Measurements from ENCODE around the gene TSPAN14.
"Not testable (repeated sequence)": the region's sequence is repeated elsewhere in the genome, so short reads cannot be mapped to it uniquely, and the experiment has no call there.

Gene TSPAN14

GRCh38 chr10:80412486-80412885 is 41.6 kb upstream of the TSPAN14 start:
- TF ChIP-seq CTCF (IDR thresholded peaks at IDR 0.05; ENCODE audit: borderline replicate concordance, control extremely low read depth, extremely low read depth, insufficient read depth, missing control alignments) = no peak
- in situ Hi-C loops (cut with MboI; ENCODE audit: low sequenced_read_pairs, unreplicated experiment) = no loop called here
- no peak for DNase-seq (ENCODE audit: low spot score)

DNA sequence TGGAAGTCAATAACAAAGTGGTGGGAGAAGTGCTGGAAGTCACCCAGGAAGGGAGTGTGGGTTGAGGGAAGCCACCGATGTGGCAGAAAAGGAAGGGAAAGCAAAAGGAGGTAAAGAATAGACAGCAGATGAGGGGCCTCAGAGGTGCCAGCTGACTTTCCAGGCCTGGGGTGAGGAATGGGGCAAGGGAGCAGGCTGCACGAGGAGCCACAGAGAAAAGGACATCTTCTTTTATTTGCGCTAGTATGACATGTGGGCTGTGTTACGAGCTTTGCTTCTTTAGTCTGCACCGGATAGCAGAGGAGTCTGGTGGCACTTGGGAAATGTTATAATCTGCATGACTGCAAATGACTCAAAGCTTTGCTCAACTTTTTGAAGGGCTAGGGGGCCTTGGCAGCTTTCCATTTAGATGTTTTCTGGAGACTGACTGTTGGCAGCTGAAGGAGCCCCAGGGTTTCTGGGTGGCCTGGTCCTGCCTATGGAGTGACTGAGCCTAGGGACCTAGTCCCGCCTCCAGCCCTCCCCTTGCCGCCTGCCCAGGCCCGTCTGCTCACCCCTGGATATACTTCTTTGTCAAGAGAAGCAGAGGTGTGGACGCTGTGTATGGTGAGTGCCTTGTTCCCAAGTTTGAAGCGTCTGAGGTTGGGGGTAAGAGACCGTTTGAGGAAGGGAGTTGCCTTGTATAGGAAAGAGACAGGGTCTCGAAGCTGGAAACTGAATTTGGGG is 40.7 kb upstream of the TSPAN14 start:
- in situ Hi-C loops (cut with MboI; ENCODE audit: low sequenced_read_pairs, unreplicated experiment) = no loop called here
- no peak for DNase-seq (ENCODE audit: low spot score)
- TF ChIP-seq CTCF (IDR thresholded peaks at IDR 0.05; ENCODE audit: borderline replicate concordance, control extremely low read depth, extremely low read depth, insufficient read depth, missing control alignments) = no peak

- no peak for DNase-seq (ENCODE audit: low spot score)
- in situ Hi-C loops (cut with MboI; ENCODE audit: low sequenced_read_pairs, unreplicated experiment) = no loop called here
- TF ChIP-seq CTCF (IDR thresholded peaks at IDR 0.05; ENCODE audit: borderline replicate concordance, control extremely low read depth, extremely low read depth, insufficient read depth, missing control alignments) = no peak
Measured at GRCh38 chr10:80414142-80414895, 39.8 kb upstream of the TSPAN14 start.

GRCh38 chr10:80415734-80416478 is 38.2 kb upstream of the TSPAN14 start:
- in situ Hi-C loops (cut with MboI; ENCODE audit: low sequenced_read_pairs, unreplicated experiment) = no loop called here
- DNase-seq (ENCODE audit: low spot score) = no peak
- no peak for TF ChIP-seq CTCF (IDR thresholded peaks at IDR 0.05; ENCODE audit: borderline replicate concordance, control extremely low read depth, extremely low read depth, insufficient read depth, missing control alignments)

GRCh38 chr10:80416479-80417098 is 37.5 kb upstream of the TSPAN14 start:
- in situ Hi-C loops (cut with MboI; ENCODE audit: low sequenced_read_pairs, unreplicated experiment) = no loop called here

GRCh38 chr10:80417256-80417655 is 36.9 kb upstream of the TSPAN14 start:
- in situ Hi-C loops (cut with MboI; ENCODE audit: low sequenced_read_pairs, unreplicated experiment); DNase-seq (ENCODE audit: low spot score): not testable (repeated sequence)

More at GRCh38 chr10:80416479-80417098, 37.5 kb upstream of the TSPAN14 start:
- DNase-seq (ENCODE audit: low spot score) = no peak
- no peak for TF ChIP-seq CTCF (IDR thresholded peaks at IDR 0.05; ENCODE audit: borderline replicate concordance, control extremely low read depth, extremely low read depth, insufficient read depth, missing control alignments)

Data from GM13976 (cell line).